ENCODE measurements around the gene RNASEH2B.

Gene RNASEH2B

GRCh38 chr13:50909605-50910484, at the start of gene RNASEH2B:
TSS of gene RNASEH2B (plus strand) at chr13:50909791. CDS start at chr13:50910077, 286 bp downstream.
- peak; percentile 38 for DNase-seq

GRCh38 chr13:50864492-50864891, 45.1 kb upstream of the RNASEH2B start:
- no peak for DNase-seq

GRCh38 chr13:50866817-50867636, 42.6 kb upstream of the RNASEH2B start:
- no peak for DNase-seq

- no peak for DNase-seq
Measured at GRCh38 chr13:50867637-50867945, 42.0 kb upstream of the RNASEH2B start.

- no peak for DNase-seq
Measured at GRCh38 chr13:50871405-50871804, 38.2 kb upstream of the RNASEH2B start.

GRCh38 chr13:50873467-50873866, 36.1 kb upstream of the RNASEH2B start:
- no peak for DNase-seq

- no peak for DNase-seq
Measured at GRCh38 chr13:50873991-50874390, 35.6 kb upstream of the RNASEH2B start.

- DNase-seq: no peak
Measured at GRCh38 chr13:50882816-50883435, 26.7 kb upstream of the RNASEH2B start.

- DNase-seq: no peak
Measured at GRCh38 chr13:50883728-50884127, 25.9 kb upstream of the RNASEH2B start.

GRCh38 chr13:50884265-50884664, 25.3 kb upstream of the RNASEH2B start:
- no peak for DNase-seq

GRCh38 chr13:50887151-50887550, 22.4 kb upstream of the RNASEH2B start:
- no peak for DNase-seq

- no peak for DNase-seq
Measured at GRCh38 chr13:50888362-50888761, 21.2 kb upstream of the RNASEH2B start.

- DNase-seq: no peak
Measured at GRCh38 chr13:50889317-50889716, 20.3 kb upstream of the RNASEH2B start.

- DNase-seq: no peak
Measured at GRCh38 chr13:50891206-50891605, 18.4 kb upstream of the RNASEH2B start.

- no peak for DNase-seq
Measured at GRCh38 chr13:50892210-50892944, 17.2 kb upstream of the RNASEH2B start.

- DNase-seq: peak; percentile 3
Measured at GRCh38 chr13:50893211-50893852, 16.3 kb upstream of the RNASEH2B start.

GRCh38 chr13:50894012-50894411, 15.6 kb upstream of the RNASEH2B start:
- DNase-seq: no peak

- no peak for DNase-seq
Measured at GRCh38 chr13:50894504-50894903, 15.1 kb upstream of the RNASEH2B start.

GRCh38 chr13:50898338-50898737, 11.3 kb upstream of the RNASEH2B start:
- no peak for DNase-seq

GRCh38 chr13:50901701-50902100, 7.9 kb upstream of the RNASEH2B start:
- no peak for DNase-seq

- DNase-seq: no peak
Measured at GRCh38 chr13:50905256-50905655, 4.3 kb upstream of the RNASEH2B start.

GRCh38 chr13:50907781-50908180, 1.8 kb upstream of the RNASEH2B start:
- DNase-seq: no peak
